Parathyroid adenoma (tissue), 2 donors: ENCODE results near the gene F2RL3.

Experiments
- H2AFZ ChIP-seq: fragments of 300-600 bp; sonication (generic); one replicate; pipeline ENCODE4 v1.7.0; 2017; ENCODE audit warnings: antibody characterized with exemption, mild to moderate bottlenecking
- H3K27ac ChIP-seq: fragments of 300-600 bp; sonication (generic); one replicate; pipeline ENCODE4 v1.7.0; 2017
- H3K27me3 ChIP-seq: fragments of 300-600 bp; sonication (generic); one replicate; pipeline ENCODE4 v1.7.0; 2017; ENCODE audit warnings: low read length; ENCODE audit not compliant: control insufficient read depth, insufficient read depth
- H3K36me3 ChIP-seq: fragments of 300-600 bp; sonication (generic); one replicate; pipeline ENCODE4 v1.7.0; 2017; ENCODE audit warnings: low read length; ENCODE audit not compliant: control insufficient read depth, insufficient read depth
- H3K4me1 ChIP-seq: fragments of 300-600 bp; sonication (generic); one replicate; pipeline ENCODE4 v1.7.0; 2017; ENCODE audit warnings: control low read depth
- H3K4me2 ChIP-seq: fragments of 300-600 bp; sonication (generic); one replicate; pipeline ENCODE4 v1.7.0; 2017; ENCODE audit warnings: low read length
- H3K4me3 ChIP-seq: fragments of 300-600 bp; sonication (generic); one replicate; pipeline ENCODE4 v1.7.0; 2017; ENCODE audit warnings: low read depth, low read length
- H3K79me2 ChIP-seq: fragments of 300-600 bp; sonication (generic); one replicate; pipeline ENCODE4 v1.7.0; 2017; ENCODE audit warnings: control low read depth
- H3K9ac ChIP-seq: fragments of 300-600 bp; sonication (generic); one replicate; pipeline ENCODE4 v1.7.0; 2017; ENCODE audit warnings: mild to moderate bottlenecking
- H3K9me3 ChIP-seq: fragments of 300-600 bp; sonication (generic); one replicate; pipeline ENCODE4 v1.7.0; 2017; ENCODE audit warnings: low read length; ENCODE audit not compliant: control insufficient read depth
- TF ChIP-seq, protein P1 (sequence below): fragments of 300-600 bp; sonication (generic); IDR thresholded peaks from one replicate; pipeline ENCODE4 v1.7.0; 2017; ENCODE audit warnings: antibody characterized with exemption, mild to moderate bottlenecking
- donor health status: primary hyperparathyroidism.

F2RL3 gene

GRCh38 chr19:16927883-16928282 is 39.1 kb downstream of the F2RL3 start:
- Histone ChIP-seq H3K27me3 (no peaks in the 10 kb centered on the region), H3K9me3 (no peaks in the 10 kb centered on the region), H3K79me2 (no peaks in the 10 kb centered on the region), H3K4me2 (no peak overlapping the region), H3K36me3 (no peaks in the 10 kb centered on the region), H2AFZ (no peak overlapping the region), H3K4me1 (no peaks in the 10 kb centered on the region), H3K27ac (no peak overlapping the region), H3K4me3 (no peak overlapping the region), H3K9ac (no peak overlapping the region)
- TF ChIP-seq, protein P1, sequence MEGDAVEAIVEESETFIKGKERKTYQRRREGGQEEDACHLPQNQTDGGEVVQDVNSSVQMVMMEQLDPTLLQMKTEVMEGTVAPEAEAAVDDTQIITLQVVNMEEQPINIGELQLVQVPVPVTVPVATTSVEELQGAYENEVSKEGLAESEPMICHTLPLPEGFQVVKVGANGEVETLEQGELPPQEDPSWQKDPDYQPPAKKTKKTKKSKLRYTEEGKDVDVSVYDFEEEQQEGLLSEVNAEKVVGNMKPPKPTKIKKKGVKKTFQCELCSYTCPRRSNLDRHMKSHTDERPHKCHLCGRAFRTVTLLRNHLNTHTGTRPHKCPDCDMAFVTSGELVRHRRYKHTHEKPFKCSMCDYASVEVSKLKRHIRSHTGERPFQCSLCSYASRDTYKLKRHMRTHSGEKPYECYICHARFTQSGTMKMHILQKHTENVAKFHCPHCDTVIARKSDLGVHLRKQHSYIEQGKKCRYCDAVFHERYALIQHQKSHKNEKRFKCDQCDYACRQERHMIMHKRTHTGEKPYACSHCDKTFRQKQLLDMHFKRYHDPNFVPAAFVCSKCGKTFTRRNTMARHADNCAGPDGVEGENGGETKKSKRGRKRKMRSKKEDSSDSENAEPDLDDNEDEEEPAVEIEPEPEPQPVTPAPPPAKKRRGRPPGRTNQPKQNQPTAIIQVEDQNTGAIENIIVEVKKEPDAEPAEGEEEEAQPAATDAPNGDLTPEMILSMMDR: no peak

DNA sequence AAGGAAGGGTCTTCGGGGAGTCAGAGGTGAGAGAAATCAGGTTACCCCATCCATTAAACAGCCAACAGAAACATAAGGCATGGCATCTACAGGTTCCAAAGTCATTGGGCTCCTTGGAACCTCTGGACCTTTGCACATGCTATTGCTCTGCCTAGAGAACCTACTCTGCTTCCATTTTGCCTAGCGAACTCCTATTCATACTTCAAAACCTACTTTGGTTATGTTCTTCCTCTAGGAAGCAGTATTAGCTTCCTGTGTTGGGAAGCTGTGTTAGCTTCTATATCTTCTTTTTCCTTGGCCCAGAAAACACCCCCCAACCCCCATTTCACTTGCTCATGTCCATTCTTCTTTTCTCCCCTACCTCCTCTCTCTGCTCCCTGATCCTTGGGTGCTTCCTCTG is 39.6 kb downstream of the F2RL3 start:
- no peak overlapping the region for H3K4me3 ChIP-seq
- H3K9me3 ChIP-seq: no peaks in the 10 kb centered on the region
- H2AFZ ChIP-seq: no peak overlapping the region
- no peaks in the 10 kb centered on the region for H3K79me2 ChIP-seq
- no peak overlapping the region for H3K4me2 ChIP-seq
- no peaks in the 10 kb centered on the region for H3K36me3 ChIP-seq
- no peaks in the 10 kb centered on the region for H3K27me3 ChIP-seq
- TF ChIP-seq, protein P1: no peak
- no peaks in the 10 kb centered on the region for H3K4me1 ChIP-seq
- H3K27ac ChIP-seq: no peak overlapping the region
- H3K9ac ChIP-seq: no peak overlapping the region

GRCh38 chr19:16928916-16929315 is 40.1 kb downstream of the F2RL3 start:
- no peak overlapping the region for H3K9ac ChIP-seq
- no peak overlapping the region for H3K4me3 ChIP-seq
- no peaks in the 10 kb centered on the region for H3K27me3 ChIP-seq
- no peak overlapping the region for H3K4me2 ChIP-seq
- TF ChIP-seq, protein P1: no peak
- H2AFZ ChIP-seq: no peak overlapping the region
- no peaks in the 10 kb centered on the region for H3K9me3 ChIP-seq
- no peaks in the 10 kb centered on the region for H3K79me2 ChIP-seq
- H3K36me3 ChIP-seq: no peaks in the 10 kb centered on the region
- no peak overlapping the region for H3K27ac ChIP-seq
- no peaks in the 10 kb centered on the region for H3K4me1 ChIP-seq

DNA sequence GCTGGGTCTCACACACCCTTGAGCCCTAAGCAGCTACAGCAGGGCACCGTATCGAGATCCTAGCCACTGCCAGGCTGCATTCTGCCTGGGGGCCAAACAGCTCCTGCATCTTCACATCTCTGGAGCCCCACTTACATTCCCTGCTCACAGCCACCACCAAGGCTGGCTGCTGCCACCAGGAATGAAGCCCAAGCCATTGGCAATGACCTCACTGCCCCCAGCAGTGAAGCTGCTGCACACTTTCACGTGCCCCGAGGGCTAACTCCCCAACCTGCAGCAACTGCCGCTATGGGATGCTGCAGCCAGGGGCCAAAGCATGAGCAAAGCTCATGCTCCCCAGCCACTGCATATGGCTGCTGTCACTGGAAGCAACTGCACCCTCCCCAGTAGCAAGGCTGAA is 42.0 kb downstream of the F2RL3 start:
- TF ChIP-seq, protein P1: no peak
- H3K9ac ChIP-seq: no peak overlapping the region
- no peak overlapping the region for H3K27ac ChIP-seq
- H3K79me2 ChIP-seq: no peaks in the 10 kb centered on the region
- H3K4me3 ChIP-seq: no peak overlapping the region
- no peak overlapping the region for H3K4me2 ChIP-seq
- H3K27me3 ChIP-seq: no peaks in the 10 kb centered on the region
- no peak overlapping the region for H2AFZ ChIP-seq
- H3K9me3 ChIP-seq: no peaks in the 10 kb centered on the region
- no peaks in the 10 kb centered on the region for H3K36me3 ChIP-seq
- H3K4me1 ChIP-seq: no peaks in the 10 kb centered on the region

DNA sequence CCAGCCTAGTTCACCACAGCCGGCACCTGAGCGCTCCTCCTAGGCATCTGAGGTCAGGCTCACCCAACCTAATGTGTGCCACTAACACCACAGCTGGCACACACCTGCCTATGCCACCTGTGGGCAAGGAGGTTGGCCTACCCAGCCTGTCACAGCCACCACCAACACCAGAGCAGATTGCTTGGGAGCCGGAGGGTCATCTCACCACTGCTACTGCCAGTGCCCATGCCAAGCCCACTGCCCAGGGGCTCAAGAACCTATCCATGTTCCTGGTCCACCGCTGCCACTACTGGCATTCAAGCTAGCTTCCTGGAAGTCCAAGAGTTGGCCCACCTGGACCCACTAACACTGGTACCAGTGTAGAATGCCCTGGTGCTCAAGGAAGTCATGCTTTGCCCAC is 42.5 kb downstream of the F2RL3 start:
- H3K79me2 ChIP-seq: no peaks in the 10 kb centered on the region
- no peak overlapping the region for H3K9ac ChIP-seq
- no peaks in the 10 kb centered on the region for H3K36me3 ChIP-seq
- TF ChIP-seq, protein P1: no peak
- no peak overlapping the region for H3K4me3 ChIP-seq
- H3K9me3 ChIP-seq: no peaks in the 10 kb centered on the region
- H3K27ac ChIP-seq: no peak overlapping the region
- H3K27me3 ChIP-seq: no peaks in the 10 kb centered on the region
- H3K4me2 ChIP-seq: no peak overlapping the region
- H3K4me1 ChIP-seq: no peaks in the 10 kb centered on the region
- no peak overlapping the region for H2AFZ ChIP-seq
